ENCODE results near the gene GALNT6.
"Not testable (repeated sequence)": the region's sequence is repeated elsewhere in the genome, so short reads cannot be mapped to it uniquely, and the experiment has no call there.

The GALNT6 gene

DNA sequence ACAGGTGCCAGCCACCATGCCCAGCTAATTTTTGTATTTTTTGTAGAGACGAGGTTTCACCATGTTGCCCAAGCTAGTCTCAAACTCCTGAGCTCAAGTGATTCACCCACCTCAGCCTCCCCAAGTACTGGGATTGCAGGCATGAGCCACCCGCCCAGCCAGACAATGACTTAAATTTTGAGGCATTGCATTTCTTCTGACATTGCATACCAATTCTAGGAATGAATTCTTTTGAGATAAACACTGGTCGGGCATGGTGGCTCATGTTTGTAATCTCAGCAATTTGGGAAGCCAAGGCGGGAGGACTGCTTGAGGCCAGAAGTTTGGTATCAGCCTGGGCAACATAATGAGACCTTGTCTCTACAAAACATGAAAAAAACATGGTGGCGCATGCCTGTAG lies 42.2 kb downstream of the GALNT6 start:
- DNase-seq = no peak

- DNase-seq = no peak
Measured at GRCh38 chr12:51348116-51348515, 43.1 kb downstream of the GALNT6 start.

- DNase-seq = no peak
Measured at GRCh38 chr12:51346581-51346980, 44.6 kb downstream of the GALNT6 start, which contains the start of gene CELA1. TSS of gene CELA1 (minus strand) at chr12:51346679. CDS start at chr12:51346638, 41 bp downstream.

GRCh38 chr12:51345681-51346080 lies 45.5 kb downstream of the GALNT6 start:
- no peak for DNase-seq

DNA sequence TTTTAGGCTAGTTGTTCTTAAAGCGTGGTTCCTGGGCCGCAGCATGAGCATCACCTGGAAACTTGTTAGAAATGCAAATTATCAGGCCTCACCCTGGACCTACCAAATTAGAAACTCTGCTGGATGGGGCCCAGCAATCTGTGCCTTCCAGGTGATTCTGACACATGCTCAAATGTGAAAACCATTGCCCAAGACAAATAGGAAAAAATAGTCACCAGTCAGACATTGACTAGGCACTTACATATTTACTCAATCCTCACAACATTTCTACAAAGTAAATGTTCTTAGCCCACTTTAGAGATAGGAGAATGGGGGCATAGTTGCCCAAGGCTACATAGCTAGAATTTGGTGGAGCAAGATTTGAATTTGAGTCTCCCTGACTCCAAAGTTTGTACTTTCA lies 48.0 kb downstream of the GALNT6 start:
- no peak for DNase-seq

DNA sequence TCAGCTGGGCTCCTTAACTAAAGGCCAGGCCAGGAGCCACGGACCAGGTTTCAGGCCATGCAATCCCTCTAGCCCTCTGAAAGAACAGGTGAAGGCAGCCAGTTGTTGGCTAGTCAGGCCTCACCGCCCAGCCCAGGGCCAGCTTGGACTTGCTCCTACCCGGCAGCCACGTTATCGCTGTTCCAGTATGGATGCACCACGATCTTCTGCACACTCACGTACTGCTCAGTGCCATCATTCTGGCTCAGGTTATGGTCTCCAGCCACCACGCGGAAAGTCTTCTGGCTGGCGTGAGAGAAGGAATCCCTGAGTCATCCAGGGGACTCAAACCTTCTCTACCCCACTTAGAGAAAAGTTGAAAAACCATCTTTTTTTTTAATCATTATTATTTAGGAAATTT lies 48.8 kb downstream of the GALNT6 start:
- DNase-seq = no peak

- peak; percentile 85 for DNase-seq
Measured at GRCh38 chr12:51341251-51342007, 49.8 kb downstream of the GALNT6 start.

DNA sequence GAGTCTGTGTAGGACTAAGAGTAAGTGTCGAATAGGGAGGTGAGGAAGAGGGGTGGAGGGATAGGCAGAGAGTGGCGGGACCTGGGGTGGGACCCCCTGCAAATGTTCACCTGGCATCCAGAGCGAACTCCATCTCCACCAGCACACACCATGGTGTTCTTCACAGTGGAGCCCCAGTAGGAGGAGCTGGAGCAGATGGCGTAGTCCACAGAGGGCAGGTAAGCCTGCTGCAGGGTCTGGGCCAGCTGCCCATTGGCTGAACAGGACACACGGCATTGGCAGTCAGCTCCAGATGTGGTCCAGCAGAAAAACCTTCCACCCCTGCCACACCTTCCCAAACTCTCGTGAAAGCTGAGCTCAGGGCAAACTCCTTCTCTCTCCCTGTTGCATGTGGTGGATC lies 51.5 kb downstream of the GALNT6 start:
- DNase-seq = no peak

- DNase-seq = not testable (repeated sequence)
Measured at GRCh38 chr12:51337336-51337735, 53.9 kb downstream of the GALNT6 start.

DNA sequence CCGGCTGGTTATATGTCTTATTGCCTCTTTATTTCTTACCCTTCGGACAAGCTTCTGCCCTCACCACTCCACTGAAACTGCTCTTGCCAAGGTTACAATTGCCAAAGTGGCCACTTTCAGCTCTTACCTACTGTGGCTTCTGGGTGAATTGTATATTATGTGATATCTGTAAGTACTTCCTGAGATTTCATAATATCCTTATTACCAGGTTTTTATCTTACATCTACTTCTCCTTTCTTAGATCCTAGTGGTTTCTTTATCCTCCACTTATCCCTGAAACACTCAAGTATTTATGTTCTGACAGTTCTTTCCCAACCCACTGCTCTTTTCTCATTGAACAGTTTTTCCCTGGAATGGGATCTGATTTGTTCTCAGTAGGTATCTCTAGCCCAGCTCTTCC lies 55.3 kb downstream of the GALNT6 start:
- DNase-seq = no peak

DNA sequence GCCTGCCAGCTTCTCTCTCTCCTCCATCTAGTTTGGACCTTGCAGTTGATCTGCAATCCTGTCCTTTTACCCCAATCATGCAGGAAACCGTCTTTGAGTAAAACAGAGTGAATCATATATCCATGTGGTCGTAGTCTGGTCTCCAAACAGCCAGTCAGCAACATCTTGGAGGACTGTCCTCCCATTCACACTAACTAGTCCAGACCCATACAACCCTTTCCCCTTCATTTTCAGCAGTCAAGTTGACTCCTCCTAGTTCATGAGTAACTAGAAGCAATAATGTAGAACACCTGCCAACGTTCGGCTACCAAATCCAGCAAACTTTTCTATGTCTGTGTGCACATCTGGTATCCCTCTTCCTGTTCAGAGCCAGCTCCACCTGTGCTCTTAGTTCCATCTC lies 56.4 kb downstream of the GALNT6 start:
- DNase-seq = no peak

DNA sequence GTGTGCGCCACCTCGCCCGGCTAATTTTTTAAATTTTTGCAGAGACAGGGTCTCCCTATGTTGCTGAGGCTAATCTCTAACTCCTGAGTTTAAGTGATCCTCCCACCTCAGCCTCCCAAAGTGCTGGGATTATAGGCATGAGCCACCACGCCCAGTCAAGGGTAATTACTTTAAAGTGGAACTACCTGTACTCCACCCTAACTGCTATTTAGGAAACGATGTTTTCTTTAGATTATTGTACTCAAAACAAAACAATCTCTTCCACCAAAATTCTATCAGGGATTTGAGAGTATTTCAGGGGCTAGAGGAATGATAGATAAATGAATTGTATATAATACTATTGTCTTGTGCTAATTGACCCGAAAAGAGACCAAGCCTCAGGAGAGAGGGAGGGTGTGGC lies 57.7 kb downstream of the GALNT6 start:
- no peak for DNase-seq

DNA sequence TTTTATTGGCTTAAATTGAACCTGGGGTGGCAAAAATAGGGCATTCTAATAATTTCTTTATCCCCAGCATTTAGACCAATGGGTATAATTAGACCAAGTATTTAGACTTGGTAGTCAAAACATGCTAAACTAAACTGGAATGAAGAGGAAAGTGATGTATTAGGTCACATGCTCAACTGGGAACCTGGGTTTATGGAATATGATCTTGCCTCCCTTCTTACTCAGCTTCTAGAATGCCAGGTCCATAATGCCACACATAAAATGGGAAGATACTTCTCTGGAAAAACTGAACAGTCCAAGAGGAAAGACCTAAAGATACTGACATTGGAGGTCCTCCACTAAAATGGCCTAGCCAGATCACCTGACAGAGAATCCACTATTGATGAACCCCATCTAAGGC lies 61.0 kb downstream of the GALNT6 start:
- no peak for DNase-seq

DNA sequence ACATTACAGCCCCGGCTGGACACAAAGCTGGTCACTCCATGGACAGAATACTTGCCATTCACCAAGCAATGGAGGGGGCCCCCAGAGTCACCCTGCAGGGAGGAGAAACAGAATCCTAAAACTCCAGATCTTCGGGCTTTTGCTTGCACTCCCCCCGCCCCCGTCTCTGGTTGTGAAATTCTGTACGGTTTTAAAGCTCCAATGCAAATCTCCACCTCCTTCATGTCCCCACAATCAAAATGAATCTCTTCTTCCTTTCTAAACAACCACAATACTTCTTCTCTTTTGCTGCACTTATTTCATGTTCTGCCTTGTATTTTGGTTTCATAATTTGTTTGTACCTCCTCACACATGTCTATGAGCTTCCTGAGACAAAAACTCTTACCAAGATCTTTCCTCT lies 61.5 kb downstream of the GALNT6 start:
- DNase-seq = no peak

- DNase-seq = no peak
Measured at GRCh38 chr12:51328587-51328986, 62.6 kb downstream of the GALNT6 start.

GRCh38 chr12:51326698-51327439 lies 64.3 kb downstream of the GALNT6 start:
- peak; percentile 37 for DNase-seq

DNA sequence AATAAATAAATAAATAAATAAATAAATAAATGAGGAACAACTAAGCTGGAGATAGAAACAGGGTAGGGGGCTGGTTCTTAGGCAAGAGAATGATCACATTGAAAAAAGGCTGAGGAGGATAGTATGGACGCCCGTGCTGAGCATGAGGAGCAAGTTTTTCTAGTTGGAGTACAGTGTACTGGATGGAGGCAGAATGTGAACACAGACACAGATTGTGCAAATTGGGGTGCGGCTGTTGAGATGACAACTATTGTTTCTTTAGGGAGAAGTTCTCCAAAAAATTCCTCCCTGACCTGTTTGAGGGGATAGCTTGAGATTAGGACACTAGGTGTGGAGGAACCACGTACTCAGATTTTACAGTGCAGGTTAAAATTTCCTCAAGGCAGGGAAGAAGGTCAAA lies 66.3 kb downstream of the GALNT6 start:
- no peak for DNase-seq

- DNase-seq = peak; percentile 74
Measured at GRCh38 chr12:51323966-51324895, 67.0 kb downstream of the GALNT6 start, which contains the start of gene BIN2. TSS of gene BIN2 (minus strand) at chr12:51324174. CDS start at chr12:51324102, 72 bp downstream.

DNA sequence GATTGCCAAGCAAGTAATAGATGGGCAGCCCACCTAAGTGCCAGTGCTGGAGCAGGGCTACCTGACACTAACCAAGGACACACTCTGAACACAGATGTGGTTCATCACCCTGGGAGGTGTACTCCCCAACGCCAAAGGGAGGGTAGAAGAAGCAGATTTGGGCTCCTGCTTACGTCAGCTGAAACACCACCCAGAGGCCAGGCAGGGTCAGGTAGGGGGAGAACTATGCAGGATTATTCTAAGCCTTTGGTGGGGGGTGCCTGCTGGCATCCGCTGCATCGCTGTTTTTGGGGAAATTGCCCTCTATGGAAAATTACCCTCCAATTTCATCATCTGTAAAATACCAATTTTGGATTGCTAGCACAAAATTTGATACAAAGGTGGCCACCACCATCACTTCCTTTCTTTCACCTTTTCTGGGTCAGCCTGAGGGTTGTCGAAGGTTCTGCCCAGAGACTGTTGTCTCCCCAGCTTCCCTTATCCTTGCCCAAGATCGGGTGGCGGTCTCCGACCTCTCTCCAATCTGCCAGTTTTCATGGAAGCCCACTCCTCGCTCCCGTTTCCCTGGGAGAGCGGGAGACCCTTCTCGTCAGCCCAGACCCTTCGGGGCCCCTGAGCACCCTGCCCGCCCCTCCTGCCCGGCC lies 67.8 kb downstream of the GALNT6 start:
- peak; percentile 75 for DNase-seq

DNA sequence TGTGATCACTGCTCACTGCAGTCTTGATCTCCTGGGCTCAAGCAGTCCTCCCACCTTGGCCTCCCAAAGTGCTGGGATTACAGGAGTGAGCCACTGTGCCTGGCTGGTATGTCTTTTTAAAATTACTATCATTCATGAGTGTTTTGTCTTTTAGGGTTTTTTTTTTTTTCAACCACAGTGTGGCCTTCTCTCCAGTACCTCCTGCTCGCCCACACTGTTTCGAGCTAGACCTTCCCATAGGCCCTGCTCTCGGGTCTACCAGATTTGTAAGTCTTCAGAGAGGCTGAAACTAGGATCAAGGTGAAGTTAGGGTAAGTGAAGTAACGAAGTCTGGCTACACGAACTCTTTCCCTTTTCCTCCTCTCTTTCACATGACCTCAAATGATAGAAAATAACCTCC lies 68.8 kb downstream of the GALNT6 start:
- peak; percentile 15 for DNase-seq

GRCh38 chr12:51321882-51322281 lies 69.3 kb downstream of the GALNT6 start:
- no peak for DNase-seq

GRCh38 chr12:51320695-51321320 lies 70.4 kb downstream of the GALNT6 start:
- peak; percentile 39 for DNase-seq
